D721Med (cell line): ENCODE measurements around the gene RAPGEFL1.
"Not testable (repeated sequence)": the region's sequence is repeated elsewhere in the genome, so short reads cannot be mapped to it uniquely, and the experiment has no call there.

Experiments used
- DNase-seq: peaks from one replicate; pipeline ENCODE4 v3.0.0; 2011; ENCODE audit warnings: low spot score; ENCODE audit not compliant: insufficient read length
- FAIRE-seq: peaks from 2 replicates; lab custom pipeline; 2011; peaks lifted over from hg19 to GRCh38; lab: Jason Lieb, UNC
- TF ChIP-seq, protein P1 (sequence below): IDR thresholded peaks from 2 replicates; pipeline ENCODE4 v1.5.1; 2012; ENCODE audit warnings: mild to moderate bottlenecking, control low read depth; ENCODE audit not compliant: insufficient read depth; ENCODE audit errors: missing control alignments

RAPGEFL1 gene

DNA sequence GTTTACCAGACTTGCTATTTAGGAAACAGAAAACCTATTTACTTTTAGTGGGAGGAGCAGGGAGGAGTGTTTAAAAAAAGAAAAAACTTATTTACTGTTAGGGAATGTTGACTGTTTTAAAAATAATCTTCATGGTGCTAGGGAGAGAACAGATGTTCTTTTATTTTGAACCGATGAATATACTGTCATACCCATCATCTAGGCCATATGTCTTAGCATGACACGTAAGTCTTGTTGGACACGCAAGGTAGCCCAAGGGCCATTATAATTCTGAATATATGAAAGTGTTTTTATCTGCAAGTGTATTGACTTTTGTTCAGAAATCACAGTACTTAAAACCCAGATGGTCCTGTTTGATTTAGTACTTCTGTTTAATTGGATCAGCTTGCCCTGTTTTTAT, 53.4 kb downstream of the RAPGEFL1 start:
- DNase-seq (no peak), FAIRE-seq (no peak)
- TF ChIP-seq, protein P1, sequence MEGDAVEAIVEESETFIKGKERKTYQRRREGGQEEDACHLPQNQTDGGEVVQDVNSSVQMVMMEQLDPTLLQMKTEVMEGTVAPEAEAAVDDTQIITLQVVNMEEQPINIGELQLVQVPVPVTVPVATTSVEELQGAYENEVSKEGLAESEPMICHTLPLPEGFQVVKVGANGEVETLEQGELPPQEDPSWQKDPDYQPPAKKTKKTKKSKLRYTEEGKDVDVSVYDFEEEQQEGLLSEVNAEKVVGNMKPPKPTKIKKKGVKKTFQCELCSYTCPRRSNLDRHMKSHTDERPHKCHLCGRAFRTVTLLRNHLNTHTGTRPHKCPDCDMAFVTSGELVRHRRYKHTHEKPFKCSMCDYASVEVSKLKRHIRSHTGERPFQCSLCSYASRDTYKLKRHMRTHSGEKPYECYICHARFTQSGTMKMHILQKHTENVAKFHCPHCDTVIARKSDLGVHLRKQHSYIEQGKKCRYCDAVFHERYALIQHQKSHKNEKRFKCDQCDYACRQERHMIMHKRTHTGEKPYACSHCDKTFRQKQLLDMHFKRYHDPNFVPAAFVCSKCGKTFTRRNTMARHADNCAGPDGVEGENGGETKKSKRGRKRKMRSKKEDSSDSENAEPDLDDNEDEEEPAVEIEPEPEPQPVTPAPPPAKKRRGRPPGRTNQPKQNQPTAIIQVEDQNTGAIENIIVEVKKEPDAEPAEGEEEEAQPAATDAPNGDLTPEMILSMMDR, result no peak

DNA sequence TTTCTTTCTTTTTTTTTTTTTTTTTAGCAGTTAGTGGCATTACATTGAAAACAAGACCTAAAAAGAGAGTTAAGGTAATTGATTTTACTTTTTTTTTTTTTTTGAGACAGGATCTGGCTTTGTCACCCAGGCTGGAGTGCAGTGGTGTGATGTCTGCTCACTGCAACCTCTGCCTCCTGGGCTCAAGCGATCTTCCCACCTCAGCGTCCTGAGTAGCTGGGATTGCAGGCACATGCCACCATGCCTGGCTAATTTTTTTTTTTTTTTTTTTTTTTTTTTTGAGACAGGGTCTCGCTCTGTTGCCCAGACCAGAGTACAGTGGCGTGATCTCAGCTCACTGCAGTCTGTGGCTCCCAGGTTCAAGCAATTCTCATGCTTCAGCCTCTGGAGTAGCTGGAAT, 54.7 kb downstream of the RAPGEFL1 start:
- not testable (repeated sequence) for DNase-seq, FAIRE-seq

DNA sequence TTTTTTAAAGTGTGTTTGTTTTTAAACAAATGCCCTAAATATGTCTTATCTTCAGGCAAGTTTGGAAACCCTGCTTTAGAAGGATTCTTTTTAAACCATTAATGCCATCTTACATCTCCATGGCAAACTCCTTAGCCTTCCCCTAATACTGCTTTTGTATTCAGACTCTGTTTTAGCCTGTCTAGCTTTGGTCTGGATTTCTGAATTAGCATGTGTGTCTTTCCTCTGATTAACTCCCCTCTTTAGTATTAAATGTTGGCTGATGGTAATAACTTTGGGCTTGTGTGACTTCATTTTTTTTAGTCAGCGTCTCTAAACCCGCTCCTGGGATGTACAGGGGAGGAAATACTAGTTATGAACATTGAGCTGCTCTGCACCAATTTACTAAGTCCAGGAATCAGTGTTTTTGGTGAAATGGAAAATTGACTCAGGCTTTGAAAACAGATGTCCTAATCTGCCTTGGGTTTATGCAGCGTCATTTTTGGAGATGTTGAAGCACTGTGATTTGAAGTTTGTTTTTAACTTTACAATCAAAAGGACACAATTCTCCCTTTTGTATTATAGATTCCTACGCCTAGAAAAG, 64.1 kb downstream of the RAPGEFL1 start:
- TF ChIP-seq, protein P1, result no peak
- DNase-seq (no peak), FAIRE-seq (peak; percentile 6)

DNA sequence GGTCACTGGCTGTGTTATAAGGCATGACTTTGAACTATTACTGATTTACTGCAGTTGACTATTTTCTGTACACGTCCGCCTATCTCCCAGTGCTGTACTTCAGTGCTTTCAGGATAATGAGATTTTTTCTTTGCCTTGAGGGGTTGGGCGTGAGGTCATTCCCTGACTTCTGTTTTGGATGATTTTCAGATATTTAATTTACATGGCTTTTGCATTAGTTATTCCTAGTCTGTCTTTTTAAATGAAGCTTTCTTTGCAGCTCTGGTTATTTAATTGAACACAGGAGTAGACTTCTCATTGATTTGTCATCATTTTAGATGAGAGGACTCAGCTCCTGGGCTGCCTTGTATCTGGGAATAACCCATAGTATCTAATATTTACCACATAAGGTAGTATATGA, 65.5 kb downstream of the RAPGEFL1 start:
- TF ChIP-seq, protein P1, result no peak
- DNase-seq, result no peak
- no peak for FAIRE-seq

DNA sequence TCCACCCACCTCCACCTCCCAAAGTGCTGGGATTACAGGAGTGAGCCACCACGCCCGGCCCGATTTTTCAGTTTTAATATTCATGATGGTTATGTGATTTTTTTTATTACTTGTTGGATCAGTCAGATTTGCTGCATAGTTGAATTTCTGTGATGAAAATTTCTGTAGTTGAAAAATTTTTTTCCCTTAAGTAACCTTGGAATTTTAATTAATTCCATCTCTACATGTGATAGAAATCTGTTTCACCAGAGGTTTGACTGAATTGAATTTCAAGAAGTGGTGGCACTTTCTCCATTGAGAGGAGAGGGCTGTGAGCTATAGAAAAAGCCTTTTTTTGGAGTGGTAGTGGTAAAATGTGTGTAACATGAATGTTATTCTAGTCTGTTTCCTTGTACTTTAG, 66.5 kb downstream of the RAPGEFL1 start:
- TF ChIP-seq, protein P1, result no peak
- DNase-seq, result no peak
- FAIRE-seq, result no peak

DNA sequence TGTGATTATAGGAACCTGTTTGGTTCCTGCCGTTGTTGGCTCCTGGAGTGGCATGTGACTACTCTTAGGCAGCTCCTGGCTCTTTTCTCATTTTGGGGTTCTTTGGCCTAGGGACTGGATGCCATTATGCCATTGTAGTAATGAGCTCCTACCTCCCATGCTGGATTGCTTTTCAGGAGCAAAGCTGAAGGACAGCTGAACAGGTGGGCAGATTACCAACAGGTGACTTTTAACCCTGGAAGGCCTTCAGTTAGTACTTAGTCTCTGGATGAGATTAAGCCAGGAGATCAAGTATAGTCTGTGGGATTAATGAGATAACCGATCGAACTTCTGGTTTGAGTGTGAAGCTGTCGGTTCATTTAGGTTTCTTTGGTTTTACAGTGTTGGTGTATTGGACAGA, 67.0 kb downstream of the RAPGEFL1 start:
- TF ChIP-seq, protein P1, result no peak
- FAIRE-seq (no peak), DNase-seq (peak; percentile 47)
